NCI-H1930 (cell line): ENCODE data around the gene AURKA.
"Not testable (repeated sequence)": the region's sequence is repeated elsewhere in the genome, so short reads cannot be mapped to it uniquely, and the experiment has no call there.

Experiments
- DNase-seq, 2 experiments: peaks; one replicate each; lab custom pipeline; 2025; lab: John Stamatoyannopoulos, UW

Gene AURKA

DNA sequence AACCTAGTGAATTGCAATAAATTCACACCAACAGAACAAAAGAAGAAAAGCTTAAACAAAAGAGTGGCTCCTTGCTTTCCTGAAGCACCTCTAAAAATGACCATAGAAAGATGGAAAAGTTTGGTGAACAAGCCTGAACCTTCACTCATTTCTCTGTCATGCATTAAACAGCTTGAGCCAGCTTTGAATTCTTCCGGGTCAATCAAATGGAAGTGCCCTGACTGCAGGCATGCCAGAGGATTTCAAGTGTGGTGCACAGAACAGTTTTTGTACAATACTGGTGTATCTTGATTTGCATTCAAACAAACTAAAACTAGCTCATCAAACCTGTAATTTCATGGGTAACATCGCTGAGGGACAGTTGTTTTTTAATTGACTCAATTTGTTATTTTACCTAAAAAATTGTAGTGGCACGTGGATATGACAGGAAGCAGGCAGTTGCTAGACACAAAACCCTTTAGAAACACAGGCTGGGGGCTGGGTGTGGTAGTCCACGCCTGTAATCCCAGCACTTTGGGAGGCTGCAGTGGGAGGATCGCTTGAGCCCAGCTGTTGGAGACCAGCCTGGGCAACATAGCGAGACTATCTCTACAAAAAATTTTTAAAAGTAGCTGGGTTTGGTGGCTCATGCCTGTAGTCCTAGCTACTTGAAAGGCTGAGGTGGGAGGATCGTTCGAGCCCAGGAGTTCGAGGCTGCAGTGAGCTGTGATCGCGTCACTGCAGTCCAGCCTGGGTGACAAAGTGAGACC is 29.1 kb upstream of the AURKA start:
- DNase-seq, result no peak

DNA sequence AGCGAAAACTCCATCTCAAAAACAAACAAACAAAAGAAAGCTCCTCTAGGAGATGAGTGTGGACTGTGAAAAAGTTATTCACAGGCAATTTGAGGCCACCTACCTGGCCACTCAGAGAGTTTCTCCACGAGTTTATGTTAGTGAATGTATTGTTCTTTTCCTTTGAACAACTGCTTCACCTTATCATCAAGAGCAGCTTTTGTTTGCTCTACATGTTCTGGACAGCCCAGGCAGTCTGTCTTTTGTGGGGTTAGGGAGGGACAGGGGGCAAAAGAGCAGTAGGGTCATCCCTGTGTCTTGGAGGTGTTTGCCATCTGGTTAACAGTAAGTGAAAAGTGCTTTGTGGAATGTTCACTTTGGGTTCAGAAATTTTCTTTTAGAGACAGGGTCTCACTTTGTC is 28.0 kb upstream of the AURKA start:
- DNase-seq, result no peak

DNA sequence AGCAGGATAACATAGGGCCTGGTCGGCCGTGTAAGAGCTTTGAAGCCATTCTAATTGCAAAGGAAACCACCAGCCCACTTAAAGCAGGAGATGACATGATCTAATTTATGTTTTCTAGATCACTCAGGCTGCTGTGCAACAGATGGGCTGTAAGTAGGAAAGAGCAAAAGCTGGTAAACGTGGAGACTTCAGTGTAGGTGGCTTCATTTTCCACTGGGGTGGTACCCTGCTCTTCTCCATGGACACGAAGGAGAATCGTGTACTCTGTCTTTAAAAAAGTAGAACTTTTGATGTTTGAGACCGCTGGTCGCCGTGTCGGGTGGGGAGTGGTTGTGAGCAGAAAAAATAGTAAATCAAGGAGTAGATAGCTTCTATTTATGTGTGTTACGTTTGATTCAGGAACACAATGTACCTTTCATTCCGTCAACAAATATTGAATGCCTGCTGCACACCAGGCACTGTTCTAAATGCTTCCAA is 26.4 kb upstream of the AURKA start:
- no peak for DNase-seq

DNA sequence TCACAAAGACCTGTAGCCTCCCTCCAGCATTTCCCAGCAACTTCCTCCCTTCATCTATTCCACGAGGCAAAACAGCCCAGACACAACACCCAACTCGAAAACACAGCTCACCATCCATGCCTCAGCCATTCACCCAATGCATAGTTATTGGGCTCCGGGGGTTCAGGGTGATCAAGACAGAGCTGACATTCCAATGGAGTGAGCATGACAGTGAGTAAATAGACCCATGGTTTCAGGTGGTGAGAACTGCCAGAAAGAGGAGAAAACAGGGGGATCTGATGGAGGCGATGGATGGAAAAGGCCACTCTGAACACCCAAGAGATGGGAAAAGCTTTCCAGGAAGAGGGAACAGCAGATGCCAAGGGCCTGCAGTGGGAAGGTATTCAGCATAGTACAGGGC is 25.9 kb upstream of the AURKA start:
- no peak for DNase-seq

DNA sequence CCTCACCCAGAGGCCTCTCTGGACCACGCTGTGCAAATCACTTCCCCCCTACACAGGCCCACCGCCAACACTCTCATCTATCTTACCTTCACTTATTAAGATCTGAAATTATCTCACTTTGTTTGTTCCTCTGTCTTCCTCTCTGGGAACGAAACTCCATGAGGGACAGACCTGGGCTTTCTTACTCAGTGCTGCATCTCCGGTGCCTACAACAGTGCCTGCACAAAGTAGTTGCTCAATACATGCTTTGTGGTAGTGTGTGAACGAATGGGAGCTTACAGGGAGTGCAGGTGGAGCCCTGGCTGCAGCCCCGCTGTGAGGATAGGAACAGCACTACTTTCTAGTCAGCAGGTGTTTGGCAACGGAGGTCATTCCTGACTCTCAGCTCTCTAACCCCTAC is 25.4 kb upstream of the AURKA start:
- no peak for DNase-seq

DNA sequence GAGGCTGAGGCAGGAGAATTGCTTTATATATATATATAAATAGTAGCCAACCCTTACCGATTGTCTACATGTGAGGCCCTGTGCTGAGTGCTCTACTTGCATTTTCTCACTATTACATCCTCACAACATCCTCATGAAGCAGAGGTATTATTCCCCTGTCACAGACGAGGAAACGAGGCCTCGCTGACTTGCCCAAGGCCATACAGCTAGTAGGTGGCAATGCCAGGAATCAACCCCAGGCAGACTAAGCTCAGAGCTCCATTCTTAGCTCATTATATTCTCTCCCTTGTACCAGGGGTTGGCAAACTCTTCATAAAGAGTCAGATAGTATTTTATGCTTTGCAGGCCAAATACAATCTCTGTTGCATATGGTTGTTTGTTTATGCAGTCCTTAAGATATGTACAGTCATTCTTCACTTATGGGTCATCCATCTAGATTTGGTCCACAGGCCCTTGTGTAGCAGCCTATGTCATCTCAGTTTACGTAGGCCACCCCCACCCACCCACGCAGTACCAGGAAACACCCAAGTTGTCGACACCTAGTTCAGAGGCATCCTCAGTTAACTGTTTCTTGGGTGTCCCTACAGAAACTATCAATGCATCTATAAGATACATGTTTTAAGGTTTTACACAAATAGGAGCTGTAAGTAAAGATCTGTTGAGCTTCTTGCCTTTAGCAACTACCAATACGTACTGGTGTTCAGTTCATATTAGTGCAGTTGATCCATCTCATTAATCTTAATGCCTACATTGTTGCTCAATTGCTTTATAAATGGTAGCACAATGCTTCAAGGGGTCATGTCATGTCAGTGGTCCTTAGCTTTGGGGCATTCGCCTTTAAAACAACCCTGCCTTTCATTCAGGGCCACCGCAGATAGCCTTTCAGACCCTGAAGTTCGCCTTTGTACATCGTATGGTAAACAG is 23.1 kb upstream of the AURKA start:
- DNase-seq, result no peak

DNA sequence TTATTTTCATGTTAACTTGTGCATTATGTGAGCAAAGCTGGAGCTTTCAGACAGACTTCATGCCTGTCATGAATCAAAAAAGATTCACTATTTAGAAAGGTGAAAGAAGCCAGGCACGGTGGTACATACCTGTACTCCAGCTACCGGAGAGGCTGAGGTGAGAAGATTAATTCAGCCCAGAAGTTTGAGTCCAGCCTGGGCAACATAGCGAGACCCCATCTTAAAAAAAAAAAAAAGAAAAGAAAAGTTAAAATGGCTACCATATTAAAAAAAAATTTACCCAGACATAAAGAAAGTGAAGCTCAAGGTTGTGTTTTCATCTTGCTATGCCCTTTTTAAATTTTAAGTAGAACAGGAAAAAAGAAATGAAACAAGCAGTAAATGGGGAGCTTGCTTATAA is 20.9 kb upstream of the AURKA start:
- DNase-seq, result no peak

DNA sequence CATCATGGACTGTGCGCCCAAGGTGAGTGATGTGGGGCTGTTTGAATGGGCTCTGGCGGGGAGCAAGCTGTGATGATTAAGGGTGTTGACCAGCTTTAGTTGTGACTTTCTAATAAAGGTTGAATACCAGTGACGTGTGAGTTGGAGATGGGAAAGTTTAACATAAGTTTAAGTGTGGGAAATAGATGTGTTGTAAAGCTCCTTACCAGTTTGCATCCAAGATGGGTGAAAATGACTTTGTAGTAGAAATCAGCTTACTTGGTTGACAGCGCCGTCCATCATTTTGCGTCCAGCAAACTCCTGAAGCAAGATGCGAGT is 20.4 kb upstream of the AURKA start:
- no peak for DNase-seq

DNA sequence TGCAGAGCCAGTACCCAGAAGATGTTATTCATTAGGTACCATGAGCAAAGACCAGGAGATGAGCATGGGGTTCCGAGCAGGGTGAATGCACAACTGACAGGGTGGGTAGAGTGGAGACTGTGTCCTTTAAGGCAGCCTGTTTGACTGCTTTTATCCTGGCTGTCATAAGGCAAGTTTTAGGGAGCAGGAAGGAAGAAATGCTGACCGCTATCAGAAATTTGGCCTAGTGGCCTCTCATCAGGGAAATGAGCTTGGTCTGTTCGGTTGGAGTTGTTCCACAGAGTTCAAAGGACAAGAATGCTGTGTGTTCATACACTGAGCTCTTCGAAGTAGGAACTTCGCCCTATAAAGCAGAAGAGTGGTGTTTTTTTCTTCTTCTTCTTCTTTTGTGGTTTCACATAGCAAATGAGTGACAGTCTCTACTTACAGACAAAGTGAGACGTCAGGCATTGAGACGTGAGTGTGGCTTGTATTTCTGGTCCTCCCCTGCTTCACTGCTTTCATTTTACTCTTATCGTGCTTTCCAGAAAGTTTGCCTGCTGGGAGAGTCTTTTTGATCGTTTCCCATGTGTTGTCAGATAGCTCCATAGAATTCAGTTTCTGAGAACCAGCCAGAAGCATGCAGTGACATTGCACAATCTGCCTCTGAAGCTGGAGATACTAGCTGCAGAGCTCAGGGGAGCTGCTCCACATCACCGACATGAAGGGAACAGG is 19.9 kb upstream of the AURKA start, which contains the start of gene CASS4:
CASS4 (plus strand) TSS at position 502 of the 714 bp plus-strand sequence; CDS start at position 701, 199 bp downstream.
- DNase-seq, result no peak

DNA sequence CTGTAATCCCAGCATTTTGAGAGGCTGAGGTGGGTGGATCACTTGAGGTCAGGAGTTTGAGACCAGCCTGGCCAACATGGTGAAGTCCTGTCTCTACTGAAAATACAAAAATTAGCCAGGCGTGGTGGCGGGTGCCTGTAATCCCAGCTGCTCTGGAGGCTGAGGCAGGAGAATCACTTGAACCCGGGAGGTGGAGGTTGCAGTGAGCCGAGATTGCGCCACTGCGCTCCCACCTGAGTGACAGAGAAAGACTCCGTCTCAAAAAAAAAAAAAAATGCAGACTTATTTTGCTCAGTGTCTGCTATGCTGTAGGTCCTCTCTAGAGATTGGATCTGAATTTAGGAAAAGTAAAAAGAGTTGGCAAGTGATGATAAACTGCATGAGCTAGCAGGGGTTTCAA is 19.3 kb upstream of the AURKA start:
- DNase-seq, result not testable (repeated sequence)

DNA sequence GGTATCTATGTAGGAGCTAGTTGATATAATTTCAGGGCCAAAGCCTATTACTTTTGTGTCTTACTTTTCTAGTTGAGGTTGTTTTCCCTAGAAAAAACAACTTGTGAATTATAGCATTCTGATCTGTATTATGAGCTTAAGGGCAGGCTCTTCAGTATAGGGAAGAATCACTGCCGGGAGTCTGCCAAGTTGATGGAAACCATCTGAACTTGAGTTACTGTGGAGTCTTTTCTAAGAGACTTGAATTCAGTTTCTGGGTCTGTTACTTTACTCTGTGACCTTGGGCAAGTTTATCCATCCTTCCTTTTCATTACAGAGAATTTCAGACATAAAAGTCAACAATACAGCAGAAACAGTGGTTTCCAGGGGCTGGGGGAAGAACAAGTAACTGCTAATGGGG is 17.9 kb upstream of the AURKA start:
- no peak for DNase-seq

DNA sequence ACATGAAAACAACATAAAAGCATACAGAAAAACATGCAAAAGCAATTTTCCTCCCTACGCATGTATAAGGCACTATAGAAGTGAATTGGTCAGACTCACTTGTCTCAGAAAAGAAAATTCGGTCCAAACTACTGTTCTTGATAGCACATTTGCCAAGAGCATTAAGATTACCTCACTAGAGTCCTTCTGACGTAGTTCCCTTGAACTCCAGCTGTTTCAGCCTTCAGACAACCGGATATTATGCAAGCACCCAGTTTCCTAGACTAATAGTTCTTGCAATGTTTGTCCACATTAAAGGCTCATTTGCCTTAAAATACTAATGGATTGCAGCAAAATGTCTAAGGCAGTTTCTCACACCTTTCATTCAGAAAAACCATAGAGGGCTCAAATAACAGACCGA is 17.5 kb upstream of the AURKA start:
- no peak for DNase-seq

DNA sequence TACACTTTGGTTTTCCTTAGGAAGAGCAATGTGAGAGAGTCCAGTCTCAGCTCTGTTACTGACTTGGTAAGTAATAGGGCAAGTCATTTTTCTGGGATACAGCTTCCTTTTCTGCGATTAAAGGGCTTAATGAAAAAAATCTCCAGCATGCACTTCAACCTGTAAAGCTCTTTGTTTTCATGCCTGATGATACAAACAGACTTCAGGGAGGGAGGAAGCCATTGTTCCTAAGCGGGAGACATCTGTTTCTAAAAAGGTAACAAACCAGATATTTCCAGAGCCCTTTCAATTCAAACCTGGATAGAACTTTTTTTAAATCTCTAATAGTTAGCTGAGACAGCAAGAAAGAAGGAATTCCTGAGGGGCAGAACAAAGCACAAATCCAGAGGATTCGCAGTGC is 14.9 kb upstream of the AURKA start:
- DNase-seq, result no peak

DNA sequence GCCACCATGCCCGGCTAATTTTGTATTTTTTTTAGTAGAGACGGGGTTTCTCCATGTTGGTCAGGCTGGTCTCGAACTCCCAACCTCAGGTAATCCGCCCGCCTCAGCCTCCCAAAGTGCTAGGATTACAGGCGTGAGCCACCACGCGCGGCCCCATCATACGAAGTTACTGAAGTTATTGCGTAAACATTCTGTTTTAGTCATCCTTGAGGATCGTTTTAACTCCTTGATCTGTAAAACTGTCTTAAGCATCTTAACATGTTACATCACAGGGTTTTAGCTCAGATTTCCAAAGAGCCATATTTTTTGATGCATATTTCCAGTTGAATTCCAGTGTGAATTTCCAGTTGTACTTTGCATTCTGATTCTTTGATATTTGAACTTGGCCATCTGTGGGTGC is 13.3 kb upstream of the AURKA start:
- DNase-seq, result not testable (repeated sequence)

DNA sequence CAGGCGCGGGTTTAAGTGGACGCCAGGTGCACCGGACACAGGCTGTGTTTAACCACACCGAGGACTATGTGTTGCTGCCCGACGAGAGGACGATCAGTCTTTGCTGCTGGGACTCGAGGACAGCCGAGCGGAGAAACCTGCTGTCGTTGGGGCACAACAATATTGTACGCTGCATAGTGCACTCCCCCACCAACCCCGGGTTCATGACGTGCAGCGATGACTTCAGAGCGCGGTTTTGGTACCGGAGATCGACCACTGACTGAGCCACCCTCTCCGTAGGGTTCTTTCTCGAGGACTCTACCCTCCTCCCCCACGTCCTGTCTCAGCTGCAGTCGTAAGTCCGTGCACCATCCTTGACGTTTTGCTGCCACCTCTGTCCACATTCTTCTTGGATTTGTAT is 11.4 kb upstream of the AURKA start:
- DNase-seq, result no peak

DNA sequence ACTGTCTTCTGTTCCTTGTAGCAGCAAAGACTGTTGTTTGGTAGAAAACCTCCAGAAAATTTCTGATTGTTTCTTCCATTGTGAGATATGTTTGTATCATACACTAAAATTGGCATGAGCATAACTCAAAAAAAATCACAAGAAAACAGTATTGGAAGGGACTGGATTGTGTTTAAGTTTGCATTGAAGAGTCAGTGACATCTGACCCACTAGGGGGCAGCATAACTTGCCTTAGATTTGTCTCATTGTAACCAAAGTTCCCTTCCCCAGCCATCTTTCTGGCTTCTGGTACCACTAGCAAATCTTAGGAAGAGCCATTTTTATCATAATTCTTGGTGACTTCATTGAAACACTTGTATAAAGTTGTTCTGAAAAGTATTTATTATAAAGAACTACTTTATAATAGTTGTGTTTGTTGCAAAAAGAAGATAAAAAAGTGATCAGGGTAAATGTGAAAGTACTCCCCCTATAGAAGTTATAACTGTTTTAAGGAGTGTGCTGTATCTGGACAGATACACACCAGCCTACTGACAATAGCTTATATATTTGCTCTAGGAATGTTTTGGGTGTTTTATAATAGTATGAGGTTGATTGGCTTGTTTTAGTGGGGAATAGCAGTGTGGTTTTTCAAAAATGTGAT is 8.1 kb upstream of the AURKA start:
- DNase-seq, result peak; percentile 18 to 30

DNA sequence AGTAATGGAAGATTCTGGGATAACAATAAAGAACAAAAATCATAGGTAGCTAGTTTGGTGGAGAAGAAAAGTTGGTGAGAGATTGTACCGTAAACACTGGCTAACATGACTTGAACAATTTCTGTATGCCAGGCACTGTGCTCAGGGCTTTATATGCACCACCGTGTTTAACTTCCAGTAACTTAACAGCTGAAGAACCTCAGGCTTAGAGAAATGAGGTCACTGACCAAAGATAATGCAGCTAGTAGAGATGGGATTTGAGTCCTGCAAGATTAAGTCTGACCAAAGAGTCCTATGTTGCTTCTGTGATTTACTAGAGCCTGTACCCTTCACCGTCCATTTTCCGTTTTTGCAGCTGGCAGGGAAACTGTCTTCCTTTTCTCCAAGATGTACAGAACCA is 3.2 kb upstream of the AURKA start:
- no peak for DNase-seq

DNA sequence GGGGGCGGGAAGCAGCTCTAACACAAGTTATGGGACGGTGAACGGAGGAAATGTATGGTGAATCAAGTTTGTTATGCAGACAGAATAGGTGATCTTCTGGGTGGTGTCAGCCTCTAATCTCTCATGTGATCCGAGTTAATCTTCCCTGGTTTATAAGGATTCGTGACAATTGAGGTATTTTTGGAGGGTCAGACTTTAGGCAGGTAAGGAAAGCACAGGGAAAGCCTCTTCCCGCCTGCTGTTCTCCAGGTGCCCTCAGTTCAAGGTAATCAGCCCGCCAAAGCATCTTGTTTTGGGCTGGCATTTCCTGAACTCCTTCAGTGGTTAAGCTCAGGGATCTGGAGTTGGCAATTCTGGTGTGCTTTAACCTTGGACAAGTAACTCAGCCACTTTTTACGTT is 1.6 kb upstream of the AURKA start:
- DNase-seq, result no peak

DNA sequence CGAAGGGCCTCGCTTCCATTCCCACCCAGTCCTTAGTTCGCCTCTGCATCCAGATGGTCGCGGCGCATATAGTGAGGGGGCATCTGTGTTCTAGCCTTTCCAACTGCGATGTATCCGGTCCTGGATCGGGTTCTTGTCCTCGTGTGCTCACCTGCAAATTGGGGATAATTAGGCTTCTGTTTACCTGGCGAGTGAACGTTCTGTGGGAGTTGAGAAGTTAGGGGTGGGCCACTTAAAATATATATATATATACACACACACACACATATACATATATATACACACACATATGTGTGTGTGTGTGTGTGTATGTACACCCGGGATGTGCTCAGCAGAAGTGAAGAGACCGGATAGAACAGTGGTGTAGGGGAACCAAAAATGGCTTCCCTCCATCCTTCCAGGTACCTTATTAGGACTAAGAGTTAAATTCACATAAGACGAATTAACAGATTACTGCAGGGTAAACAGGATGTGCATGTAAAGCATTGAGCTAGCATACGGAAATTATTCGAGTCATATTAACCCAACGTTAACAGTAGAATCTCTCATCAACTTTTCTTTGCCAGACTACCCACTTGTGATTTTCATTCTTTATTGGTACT is 967 bp upstream of the AURKA start:
- DNase-seq, result no peak

DNA sequence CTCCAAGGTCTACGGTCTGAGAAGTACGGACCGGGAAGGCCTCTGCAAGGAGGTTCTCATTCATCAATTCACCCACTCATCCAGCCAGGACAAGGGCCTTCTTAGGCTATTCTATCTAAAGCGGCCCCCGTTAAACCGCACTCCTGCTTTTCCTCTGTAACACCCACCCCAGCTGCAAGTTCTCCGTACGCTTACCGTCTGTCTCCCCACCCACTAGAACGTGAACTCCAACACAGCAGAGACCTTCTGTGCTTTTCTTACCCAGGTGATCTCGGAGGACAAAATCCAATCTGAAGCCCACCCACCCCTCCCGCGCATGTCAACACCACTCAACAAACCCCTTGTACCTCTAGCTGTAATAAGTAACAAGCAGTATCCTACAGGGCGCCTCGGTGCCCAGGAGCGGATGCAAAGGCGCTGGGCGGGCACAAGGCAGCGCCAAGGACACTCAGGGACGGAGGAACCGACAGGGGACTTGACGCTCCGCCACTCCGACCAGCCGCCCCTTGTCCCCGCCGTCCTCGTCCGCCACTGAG is 351 bp downstream of the AURKA start:
- DNase-seq, result no peak

DNA sequence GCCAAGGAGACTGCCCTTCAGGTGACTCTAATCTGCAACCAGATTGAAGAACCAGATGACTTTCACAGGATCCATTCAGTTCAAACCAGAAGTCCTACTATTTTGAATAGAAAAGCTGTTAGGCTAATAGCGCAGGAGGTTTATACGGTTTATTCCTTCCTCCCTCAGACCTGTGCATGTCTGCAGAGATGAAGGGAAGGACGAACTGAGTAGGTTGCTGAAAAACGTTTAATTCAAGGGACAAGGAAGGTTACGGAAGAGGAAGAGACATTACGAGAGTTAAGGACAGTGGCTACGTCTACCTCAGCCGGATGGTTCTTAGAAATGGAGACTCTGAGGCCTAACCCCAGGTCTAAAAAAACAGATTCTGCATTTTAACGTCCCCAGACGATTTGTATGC is 978 bp downstream of the AURKA start:
- DNase-seq, result no peak
